Measurements from ENCODE around the gene GINS3.

GINS3 gene

GRCh38 chr16:58392215-58393137 is at the start of gene GINS3:
GINS3 (plus strand) TSS chr16:58392471; CDS start chr16:58392602, 131 bp downstream.
- DNase-seq (ENCODE audit: low read depth), result peak; percentile 66

- no peak for DNase-seq (ENCODE audit: low read depth)
Measured at GRCh38 chr16:58343562-58343961, 48.7 kb upstream of the GINS3 start.

DNA sequence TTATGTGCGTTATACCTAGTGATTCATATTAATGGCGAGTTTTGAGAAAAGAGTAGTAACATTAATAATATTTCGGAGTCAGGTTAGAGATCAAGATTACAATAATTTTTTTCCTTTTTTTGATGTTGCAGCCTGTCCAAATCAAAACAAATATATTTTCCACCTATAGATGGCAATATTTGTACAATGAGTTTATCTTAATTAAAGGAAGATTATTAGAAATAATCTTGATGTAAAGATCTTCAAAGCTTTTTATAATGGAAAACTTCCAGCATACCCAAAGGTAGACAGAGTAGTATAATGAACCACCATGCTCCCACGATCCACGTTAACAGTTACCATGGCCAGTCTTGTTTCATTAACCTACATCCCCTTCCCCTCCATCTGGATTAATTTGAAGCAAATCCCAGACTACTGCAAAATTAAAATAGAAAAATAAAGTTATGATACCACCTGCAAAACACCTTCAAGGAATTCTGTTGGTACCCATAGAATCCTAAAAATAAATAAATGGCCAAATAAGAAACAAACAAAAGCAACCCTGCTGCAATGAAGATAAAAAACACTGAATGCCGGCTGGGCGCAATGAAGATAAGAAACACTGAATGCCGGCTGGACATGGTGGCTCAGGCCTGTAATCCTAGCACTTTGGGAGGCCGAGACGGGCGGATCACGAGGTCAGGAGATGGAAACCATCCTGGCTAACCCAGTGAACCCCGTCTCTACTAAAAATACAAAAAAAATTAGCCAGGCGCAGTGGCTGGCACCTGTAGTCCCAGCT is 46.5 kb upstream of the GINS3 start:
- no peak for DNase-seq (ENCODE audit: low read depth)

DNA sequence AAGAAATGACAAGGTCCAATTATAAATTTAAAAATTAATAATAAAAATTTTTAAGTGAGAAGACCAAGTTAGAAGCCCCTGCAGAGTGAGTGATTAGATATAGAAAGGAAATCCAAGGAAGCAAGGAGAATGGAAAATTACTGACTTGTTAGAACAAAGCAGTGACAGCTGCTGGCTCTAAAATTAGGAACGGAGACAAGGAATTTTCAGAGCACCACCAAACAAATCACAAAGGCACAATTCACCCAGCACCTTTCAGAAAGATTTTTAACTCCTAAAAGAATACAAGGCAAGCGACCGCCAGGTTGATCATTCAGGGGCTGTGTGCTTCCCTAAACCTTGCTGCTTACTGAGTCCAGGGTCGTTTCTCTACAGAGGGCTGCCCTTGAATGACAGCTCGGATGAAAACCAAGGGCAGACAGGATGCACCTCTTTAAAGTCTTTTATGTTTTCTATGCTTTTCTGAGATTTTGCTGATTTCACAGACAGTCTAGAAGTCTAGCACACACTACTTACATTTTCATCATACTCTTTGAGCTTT is 45.4 kb upstream of the GINS3 start:
- no peak for DNase-seq (ENCODE audit: low read depth)

GRCh38 chr16:58348986-58349385 is 43.3 kb upstream of the GINS3 start:
- DNase-seq (ENCODE audit: low read depth), result no peak

DNA sequence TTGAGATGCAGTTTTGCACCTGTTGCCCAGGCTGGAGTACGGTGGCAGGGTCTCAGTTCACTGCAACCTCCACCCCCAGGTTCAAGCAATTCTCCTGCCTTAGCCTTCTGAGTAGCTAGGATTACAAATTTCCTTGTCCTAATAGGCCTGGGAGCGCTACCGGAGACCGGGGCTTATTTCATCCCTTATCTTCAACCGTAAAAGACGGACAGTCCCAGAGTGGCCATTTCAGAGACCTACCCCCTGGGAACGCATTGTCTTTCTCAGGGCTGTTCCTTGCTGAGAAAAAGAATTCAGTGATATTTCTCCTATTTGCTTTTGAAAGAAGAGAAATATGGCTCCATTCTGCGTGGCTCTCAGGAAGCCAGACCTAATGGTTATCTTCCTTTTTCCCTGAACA is 39.6 kb upstream of the GINS3 start:
- DNase-seq (ENCODE audit: low read depth), result no peak

GRCh38 chr16:58360041-58360634 is 32.1 kb upstream of the GINS3 start:
- no peak for DNase-seq (ENCODE audit: low read depth)

GRCh38 chr16:58361726-58362125 is 30.5 kb upstream of the GINS3 start:
- no peak for DNase-seq (ENCODE audit: low read depth)

DNA sequence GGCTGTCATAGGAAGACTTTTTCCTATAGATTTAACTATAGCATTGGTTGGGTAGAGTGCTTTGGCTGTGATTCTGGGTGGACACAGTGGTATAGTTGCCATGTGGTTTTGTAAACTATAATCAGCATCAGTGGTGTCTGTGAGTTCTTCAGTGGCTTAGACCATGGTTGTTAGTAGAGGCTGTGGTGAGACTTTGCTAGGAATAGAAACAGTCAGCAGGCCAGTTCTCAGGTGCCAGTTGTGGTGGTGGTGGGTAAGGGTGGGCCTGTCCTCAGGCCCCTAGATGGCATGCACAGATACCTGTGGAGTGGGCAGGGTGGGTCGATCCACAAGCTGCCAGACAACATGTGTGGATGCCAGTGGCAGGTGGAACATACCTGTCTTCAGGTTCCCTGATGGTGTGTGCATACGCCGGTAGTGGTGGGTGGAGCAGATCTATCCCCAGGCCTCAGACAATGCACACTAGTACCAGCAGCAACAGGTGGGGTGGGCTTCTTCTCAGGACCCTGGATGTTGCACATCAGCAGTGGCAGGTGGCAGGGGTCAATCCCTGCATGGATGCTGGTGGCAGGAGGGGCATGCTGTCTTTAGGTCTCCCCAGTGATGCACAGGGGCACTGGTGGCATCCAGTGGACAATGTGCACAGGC is 28.4 kb upstream of the GINS3 start:
- DNase-seq (ENCODE audit: low read depth), result no peak

DNA sequence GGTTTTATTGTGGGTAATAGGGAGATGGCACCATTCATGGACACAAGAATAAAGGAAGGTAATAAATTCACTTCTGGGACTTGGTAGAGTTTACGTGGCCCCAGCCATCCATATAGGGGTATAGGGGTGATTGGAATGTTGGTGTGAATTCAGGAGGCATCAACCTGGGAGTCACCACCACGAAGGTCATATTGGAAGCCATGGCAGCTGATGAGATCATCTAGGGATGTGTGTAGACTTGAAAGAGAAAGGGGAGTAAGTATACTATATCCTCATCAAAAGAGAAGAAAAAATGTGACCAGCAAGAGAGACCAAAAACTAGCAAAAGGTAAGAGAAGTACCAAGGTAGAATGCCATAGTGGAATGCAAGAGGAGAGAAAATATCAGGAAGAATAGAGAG is 26.6 kb upstream of the GINS3 start:
- no peak for DNase-seq (ENCODE audit: low read depth)

- no peak for DNase-seq (ENCODE audit: low read depth)
Measured at GRCh38 chr16:58366247-58367031, 25.8 kb upstream of the GINS3 start.

DNA sequence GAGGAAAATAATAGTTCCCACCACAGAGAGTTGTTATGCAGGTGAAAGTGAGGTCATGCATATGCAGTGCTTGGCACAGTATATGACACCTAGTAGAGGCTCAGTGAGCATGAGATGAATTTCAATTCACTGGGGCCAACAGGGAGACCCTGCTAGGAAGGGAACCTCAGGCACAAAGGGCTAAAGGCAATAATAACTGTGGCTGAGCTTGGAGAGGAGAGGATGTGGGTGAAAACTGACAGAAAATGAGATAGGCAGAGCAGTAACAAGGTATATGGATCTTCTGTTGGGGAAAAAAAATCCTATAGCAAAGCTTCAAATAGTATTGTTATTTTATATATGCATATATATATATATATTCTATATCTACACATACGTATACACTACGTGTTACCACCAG is 25.0 kb upstream of the GINS3 start:
- no peak for DNase-seq (ENCODE audit: low read depth)

- DNase-seq (ENCODE audit: low read depth), result no peak
Measured at GRCh38 chr16:58371841-58372240, 20.4 kb upstream of the GINS3 start.

DNA sequence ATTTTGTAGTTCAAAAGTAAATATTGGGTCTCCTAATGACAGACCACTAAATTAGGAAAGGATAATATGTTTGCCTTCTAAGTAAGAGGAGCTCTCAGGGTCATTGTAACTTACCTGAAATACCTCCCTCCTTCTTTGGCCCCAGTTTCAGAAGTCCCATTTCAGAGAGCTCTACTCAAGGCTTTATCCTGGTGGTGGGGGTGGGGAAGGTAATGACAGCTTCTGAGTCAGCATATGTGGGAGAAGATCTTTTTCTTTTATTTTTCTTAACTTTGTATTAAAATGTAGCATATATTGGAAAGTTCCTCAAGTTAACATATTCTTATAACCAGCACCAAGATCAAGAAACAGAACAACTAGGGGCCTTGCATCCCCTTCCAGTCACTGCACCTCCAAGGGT is 16.9 kb upstream of the GINS3 start:
- no peak for DNase-seq (ENCODE audit: low read depth)

DNA sequence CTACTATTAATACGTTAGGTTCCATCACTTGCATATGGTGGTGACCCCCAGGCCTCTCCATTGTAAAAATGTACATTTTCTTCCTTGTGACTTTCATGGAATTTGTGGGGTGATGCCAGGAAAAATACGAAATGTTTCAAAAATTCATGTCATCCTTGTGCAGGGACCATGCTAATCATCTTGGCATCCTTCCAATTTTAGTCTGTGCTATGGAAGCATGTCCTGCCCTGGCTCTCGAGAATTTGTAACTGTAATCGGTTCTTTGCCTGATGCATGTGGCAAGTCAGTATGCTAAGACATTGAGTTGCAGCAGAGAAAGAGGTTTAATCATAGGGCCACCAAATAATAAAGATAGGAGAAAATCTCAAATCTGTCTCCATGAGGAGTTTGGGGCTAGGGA is 14.3 kb upstream of the GINS3 start:
- no peak for DNase-seq (ENCODE audit: low read depth)

GRCh38 chr16:58378401-58378800 is 13.9 kb upstream of the GINS3 start:
- no peak for DNase-seq (ENCODE audit: low read depth)

DNA sequence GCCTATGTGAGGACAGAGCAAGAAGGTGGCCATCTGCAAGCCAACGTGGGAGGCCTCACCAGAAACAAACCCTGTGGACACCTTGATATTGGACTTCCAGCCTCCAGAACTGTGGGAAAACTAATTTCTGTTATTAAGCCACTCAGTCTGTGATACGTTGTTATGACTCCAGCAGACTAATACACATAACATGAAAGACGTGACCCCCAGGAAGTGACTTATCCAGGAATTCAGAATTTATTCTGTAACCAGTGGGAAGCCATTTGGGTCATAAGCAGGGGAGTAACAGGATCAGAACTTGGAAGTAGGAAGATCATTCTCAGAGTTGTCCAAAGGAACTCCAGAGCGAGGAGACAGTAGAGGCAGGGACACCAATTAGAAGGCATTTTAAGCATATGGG is 12.5 kb upstream of the GINS3 start:
- DNase-seq (ENCODE audit: low read depth), result no peak

- no peak for DNase-seq (ENCODE audit: low read depth)
Measured at GRCh38 chr16:58381661-58382060, 10.6 kb upstream of the GINS3 start.

DNA sequence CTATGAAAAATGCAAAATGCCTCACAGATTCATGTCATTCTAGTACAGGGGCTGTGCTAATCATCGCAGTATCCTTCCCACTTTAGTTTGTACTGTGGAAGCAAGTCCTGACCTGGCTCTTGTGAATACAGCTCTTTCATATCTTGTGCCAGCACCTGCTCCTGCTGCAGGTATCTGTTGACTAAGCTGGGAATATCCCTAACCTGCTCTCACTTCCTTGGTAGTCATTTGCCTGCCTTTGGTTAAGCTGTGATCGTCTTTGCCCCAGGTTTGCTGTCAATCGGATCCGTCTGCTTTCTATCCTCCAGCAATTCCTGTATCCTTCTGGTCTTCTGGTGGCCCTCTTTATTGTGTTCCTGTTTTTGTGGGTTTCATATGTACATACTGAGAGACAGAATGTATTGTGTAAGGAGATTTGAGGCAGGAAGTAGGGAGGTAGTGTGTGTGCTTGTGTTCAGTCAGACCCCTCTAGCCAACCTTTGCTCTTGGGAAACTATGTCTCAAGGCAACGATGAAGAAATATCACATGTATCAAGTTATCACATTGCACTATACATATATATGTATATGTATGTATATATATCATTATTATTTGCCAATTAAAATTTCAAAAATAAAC is 7.7 kb upstream of the GINS3 start:
- DNase-seq (ENCODE audit: low read depth), result no peak

DNA sequence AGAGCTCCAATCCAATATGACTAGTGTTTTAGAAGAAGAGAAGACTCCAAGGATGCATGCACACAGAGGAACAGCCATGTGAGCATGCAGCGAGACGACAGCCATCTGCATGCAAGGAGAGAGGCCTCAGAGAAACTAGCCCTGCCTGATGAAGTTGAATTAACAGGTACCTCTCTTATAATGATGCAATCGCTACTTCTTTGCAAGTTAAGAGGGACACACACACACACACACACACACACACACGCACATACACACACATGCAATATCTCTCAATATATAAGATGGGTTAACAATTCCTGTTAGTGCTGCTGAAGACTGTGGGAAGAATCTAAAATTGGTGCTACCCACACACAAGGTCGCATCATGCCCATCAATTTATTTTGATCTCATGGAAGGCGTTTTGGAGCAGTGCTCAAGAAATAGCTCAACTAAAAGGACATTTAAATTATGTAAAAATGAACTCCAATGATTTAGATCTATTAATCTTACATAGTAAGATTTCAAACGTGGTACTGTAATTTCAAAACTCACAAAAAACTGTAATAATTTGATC is 7.0 kb upstream of the GINS3 start:
- DNase-seq (ENCODE audit: low read depth), result no peak

Measured in GM04503 (cell line).